Left lung (tissue), 10 donors: ENCODE results near the gene WWC2. TPM values are rescaled to one million over a fixed set of nuclear protein-coding genes. Genes with fewer than 3 reads are reported as not detected.
A peak's percentile ranks its signal among the peaks of the same experiment; 100 is the strongest.

Experiments used
- ATAC-seq: fragments of 200-7000 bp; cut with Tn5 transposase; one replicate; pipeline ENCODE4 v1.9.1; 2020; ENCODE audit warnings: moderate library complexity
- DNase-seq, 4 donors: peaks; one replicate each; pipeline ENCODE4 v3.0.0-alpha.2; 2013 to 2020
- H3K27ac ChIP-seq, 2 donors: fragments of 200-600 bp; sonication (generic) in 1 of 2; one replicate each; pipeline versions ENCODE4 v1.5.0 to v1.8.0; 2020 to 2021
- H3K27me3 ChIP-seq, 2 donors: fragments of 200-600 bp; sonication (generic) in 1 of 2; one replicate each; pipeline versions ENCODE4 v1.5.0 to v1.8.0; 2020 to 2021
- H3K36me3 ChIP-seq, 2 donors: fragments of 200-600 bp; sonication (generic) in 1 of 2; one replicate each; pipeline versions ENCODE4 v1.5.0 to v1.8.0; 2020 to 2021
- H3K4me1 ChIP-seq, 2 donors: fragments of 200-600 bp; one replicate each; pipeline ENCODE4 v1.8.0; 2021
- H3K4me3 ChIP-seq, 2 donors: fragments of 200-600 bp; sonication (generic) in 1 of 2; one replicate each; pipeline versions ENCODE4 v1.5.0 to v1.8.0; 2020 to 2021; ENCODE audit warnings: mild to moderate bottlenecking in 1 of 2
- H3K9me3 ChIP-seq, 2 donors: fragments of 200-600 bp; sonication (generic) in 1 of 2; one replicate each; pipeline versions ENCODE4 v1.5.0 to v1.8.0; 2020 to 2021
- intact Hi-C, 2 donors: fragments of 100-400 bp; cut with DNase I; formaldehyde crosslinking; loops; one replicate each; pipeline versions ENCODE4 v1.11.2 to v1.14.2; 2022
- polyA plus RNA-seq, 6 donors: library from polyadenylated mRNA; unstranded; fragments of 120-200 nt; gene quantifications; one replicate each; pipeline ENCODE4 v1.2.1, GENCODE V29; 2013; ENCODE audit not compliant: insufficient read length in 6 of 6
- total RNA-seq, 2 donors: library from RNA; stranded (reverse); fragmentation: NEBNext Ultra II Directional; extraction: Animal tissue kit (Norgen Biotek cat#: 25700); gene quantifications; one replicate each; pipeline ENCODE4 v1.2.1, GENCODE V29; 2021
- TF ChIP-seq, protein P1 (sequence below), 2 donors: fragments of 200-600 bp; sonication (generic) in 1 of 2; IDR thresholded peaks; one replicate each; pipeline versions ENCODE4 v1.5.0 to v1.8.0; 2021; ENCODE audit warnings: antibody characterized with exemption in 2 of 2
- donor health status: DM: no; HTN: yes; CAD: no.
- donor health status: DM: no; HTN: no; CAD: no.

The WWC2 gene
- total and polyA plus RNA-seq, 8 donors = 39.6 to 96.9 (median 52.3) TPM

DNA sequence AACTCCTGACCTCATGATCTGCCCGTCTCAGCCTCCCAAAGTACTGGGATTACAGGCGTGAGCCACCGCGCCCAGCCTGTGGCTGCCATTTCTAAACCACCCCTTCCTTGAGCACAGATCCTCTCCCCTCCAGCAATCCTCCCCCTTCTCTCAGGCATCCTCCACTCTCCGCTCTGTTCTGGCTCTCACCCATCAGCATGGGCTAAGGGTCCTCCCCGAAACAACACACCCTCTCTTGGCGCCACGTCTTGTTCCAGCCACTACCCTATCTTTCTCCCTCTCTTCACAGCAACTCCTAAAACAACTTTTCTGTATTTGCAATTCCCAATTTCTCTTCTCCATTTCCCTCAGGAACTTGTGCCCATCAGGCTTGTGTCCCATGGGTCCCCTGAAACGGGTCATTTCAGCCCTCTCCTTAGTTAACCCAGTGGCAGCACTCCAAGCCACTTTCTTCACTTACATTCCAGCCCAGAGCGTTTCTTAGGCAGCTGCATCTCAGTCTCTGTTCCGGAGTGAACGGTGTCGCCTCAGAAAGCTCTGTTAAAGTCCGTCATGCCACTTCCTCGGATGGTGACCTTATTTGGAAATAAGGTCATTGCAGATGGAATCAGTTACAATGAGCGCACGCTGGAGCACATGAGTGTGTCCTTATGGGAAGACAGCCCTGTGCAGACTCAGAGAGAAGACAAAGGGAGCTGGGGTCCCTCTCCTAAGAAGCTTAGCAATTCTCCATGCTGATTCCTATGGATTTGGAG lies 251.4 kb downstream of the WWC2 start:
- DNase-seq (no peak), ATAC-seq (no peak)
- TF ChIP-seq, protein P1, sequence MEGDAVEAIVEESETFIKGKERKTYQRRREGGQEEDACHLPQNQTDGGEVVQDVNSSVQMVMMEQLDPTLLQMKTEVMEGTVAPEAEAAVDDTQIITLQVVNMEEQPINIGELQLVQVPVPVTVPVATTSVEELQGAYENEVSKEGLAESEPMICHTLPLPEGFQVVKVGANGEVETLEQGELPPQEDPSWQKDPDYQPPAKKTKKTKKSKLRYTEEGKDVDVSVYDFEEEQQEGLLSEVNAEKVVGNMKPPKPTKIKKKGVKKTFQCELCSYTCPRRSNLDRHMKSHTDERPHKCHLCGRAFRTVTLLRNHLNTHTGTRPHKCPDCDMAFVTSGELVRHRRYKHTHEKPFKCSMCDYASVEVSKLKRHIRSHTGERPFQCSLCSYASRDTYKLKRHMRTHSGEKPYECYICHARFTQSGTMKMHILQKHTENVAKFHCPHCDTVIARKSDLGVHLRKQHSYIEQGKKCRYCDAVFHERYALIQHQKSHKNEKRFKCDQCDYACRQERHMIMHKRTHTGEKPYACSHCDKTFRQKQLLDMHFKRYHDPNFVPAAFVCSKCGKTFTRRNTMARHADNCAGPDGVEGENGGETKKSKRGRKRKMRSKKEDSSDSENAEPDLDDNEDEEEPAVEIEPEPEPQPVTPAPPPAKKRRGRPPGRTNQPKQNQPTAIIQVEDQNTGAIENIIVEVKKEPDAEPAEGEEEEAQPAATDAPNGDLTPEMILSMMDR (IDR thresholded peaks at IDR 0.05) = no peak
- H3K4me3 ChIP-seq = no peak overlapping the region
- no peak overlapping the region for H3K27ac ChIP-seq
- no peaks in the 10 kb centered on the region for H3K36me3 ChIP-seq
- intact Hi-C loops = no loop called here
- H3K27me3 ChIP-seq = no peaks in the 10 kb centered on the region
- no peaks in the 10 kb centered on the region for H3K9me3 ChIP-seq
- peaks cover 0 to 16% of the 10 kb centered on the region in 2 donors for H3K4me1 ChIP-seq

DNA sequence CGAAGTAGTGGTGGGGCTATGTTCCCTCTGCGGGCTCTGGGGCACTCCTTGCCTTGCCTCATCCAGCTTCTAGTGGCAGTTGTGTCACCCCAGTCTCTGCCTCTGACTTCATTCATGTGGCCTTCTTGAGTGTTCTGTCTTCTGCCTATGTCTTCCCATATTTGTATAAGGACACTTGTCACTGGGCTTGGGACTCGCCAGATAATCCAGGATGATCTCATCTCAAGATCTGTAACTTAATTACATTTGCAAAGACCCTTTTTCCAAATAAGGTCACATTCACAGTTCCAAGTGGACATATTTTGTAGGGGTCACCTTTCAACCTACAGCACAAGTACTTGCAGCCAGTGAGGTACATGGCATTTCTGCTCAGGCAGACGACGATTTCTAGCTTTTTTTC lies 253.5 kb downstream of the WWC2 start:
- ATAC-seq = no peak
- no peak overlapping the region for H3K4me3 ChIP-seq
- TF ChIP-seq, protein P1 (IDR thresholded peaks at IDR 0.05) = no peak

DNA sequence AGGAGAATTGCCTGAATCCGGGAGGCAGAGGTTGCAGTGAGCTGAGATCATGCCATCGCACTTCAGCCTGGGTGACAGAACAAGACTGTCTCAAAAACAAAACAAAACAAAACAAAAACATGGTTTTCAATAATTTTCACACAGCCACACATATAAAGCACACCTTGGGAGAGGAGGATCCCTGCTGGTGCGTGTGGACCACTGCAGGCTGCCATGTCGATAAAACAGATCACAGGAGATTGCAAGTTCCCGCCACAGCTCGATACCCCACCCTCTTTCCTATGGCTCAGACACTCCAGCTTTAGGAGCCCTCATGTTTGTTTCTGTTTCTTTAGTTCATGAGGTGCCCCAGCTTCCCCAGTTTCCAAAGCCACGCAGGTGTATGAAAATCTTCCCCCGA lies 254.5 kb downstream of the WWC2 start:
- Histone ChIP-seq H3K27ac (no peak overlapping the region), H3K9me3 (no peaks in the 10 kb centered on the region), H3K4me3 (no peak overlapping the region), H3K27me3 (no peaks in the 10 kb centered on the region), H3K36me3 (no peaks in the 10 kb centered on the region), H3K4me1 (peaks cover 0 to 7% of the 10 kb centered on the region in 2 donors)
- intact Hi-C loops = no loop called here
- TF ChIP-seq, protein P1 (IDR thresholded peaks at IDR 0.05) = no peak
- ATAC-seq (no peak), DNase-seq (no peak)

More for the DNA sequence above, 253.5 kb downstream of the WWC2 start:
- H3K27ac ChIP-seq = no peak overlapping the region
- DNase-seq = no peak
- peaks cover 0 to 16% of the 10 kb centered on the region in 2 donors for H3K4me1 ChIP-seq
- H3K9me3 ChIP-seq = no peaks in the 10 kb centered on the region
- H3K36me3 ChIP-seq = no peaks in the 10 kb centered on the region
- intact Hi-C loops = no loop called here
- H3K27me3 ChIP-seq = no peaks in the 10 kb centered on the region

DNA sequence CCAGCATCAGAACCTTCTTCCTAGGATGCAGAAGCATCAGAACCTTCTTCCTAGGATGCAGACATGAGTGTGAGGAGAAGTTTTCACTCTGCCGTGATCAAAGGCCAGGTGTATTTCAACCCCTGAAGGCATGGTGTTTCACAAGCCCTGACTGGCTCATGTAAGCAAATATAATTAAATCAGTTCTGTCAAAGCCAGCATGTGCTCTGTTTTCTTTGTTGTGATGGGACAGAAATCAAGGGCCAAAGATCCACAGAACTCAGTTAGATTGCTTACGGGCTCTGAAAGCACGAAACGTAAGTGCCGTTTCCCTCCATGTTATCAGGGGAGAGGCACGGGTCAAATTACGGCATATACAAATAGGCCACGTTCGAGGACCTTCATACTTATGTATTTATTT lies 255.2 kb downstream of the WWC2 start:
- TF ChIP-seq, protein P1 (IDR thresholded peaks at IDR 0.05) = no peak
- intact Hi-C loops = no loop called here
- H3K9me3 ChIP-seq = no peaks in the 10 kb centered on the region
- ATAC-seq = peak; percentile 30
- DNase-seq = peak in 1 of 4 donors; percentile 27
- peaks cover 0 to 4% of the 10 kb centered on the region in 2 donors for H3K4me1 ChIP-seq
- no peaks in the 10 kb centered on the region for H3K36me3 ChIP-seq
- H3K27ac ChIP-seq = no peak overlapping the region
- no peak overlapping the region for H3K4me3 ChIP-seq
- no peaks in the 10 kb centered on the region for H3K27me3 ChIP-seq

DNA sequence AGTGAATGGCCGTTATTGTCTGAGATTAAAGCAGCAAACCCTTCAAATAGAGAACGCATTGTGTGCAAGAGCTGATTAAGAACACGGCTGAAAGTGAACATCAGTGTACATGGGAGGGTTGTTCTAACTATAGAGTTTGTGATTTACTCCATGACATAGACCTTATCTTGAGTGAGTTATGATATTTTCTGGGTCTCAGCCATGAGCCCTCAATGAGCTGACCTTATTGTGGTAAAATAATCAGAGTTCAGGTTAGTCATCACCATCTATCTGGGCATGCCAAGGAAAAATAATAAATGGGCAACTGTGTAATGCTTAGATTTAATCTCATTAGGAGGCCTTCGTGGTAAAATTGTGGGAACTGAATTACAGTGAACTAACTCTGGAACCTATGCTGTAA lies 256.3 kb downstream of the WWC2 start:
- no peaks in the 10 kb centered on the region for H3K9me3 ChIP-seq
- H3K4me3 ChIP-seq = no peak overlapping the region
- TF ChIP-seq, protein P1 (IDR thresholded peaks at IDR 0.05) = no peak
- intact Hi-C loops = no loop called here
- no peak for ATAC-seq
- H3K4me1 ChIP-seq = no peaks in the 10 kb centered on the region
- no peak overlapping the region for H3K27ac ChIP-seq
- no peak for DNase-seq
- no peaks in the 10 kb centered on the region for H3K27me3 ChIP-seq
- no peaks in the 10 kb centered on the region for H3K36me3 ChIP-seq
